ENCODE results near the gene C1QTNF3.

GRCh38 chr5:34047143-34047542, 4.1 kb upstream of the C1QTNF3 start:
- TF ChIP-seq CTCF (IDR thresholded peaks at IDR 0.05 in 8 of 11, conservative IDR thresholded peaks at IDR 0.05 in 3 of 11), result no peak
- TF ChIP-seq POLR2AphosphoS5 (IDR thresholded peaks at IDR 0.05), result no peak
- TF ChIP-seq POLR2A (IDR thresholded peaks at IDR 0.05), result no peak
